GM12865 (cell line): Measurements from ENCODE around the gene PNPLA7.
"Not testable (repeated sequence)": the region's sequence is repeated elsewhere in the genome, so short reads cannot be mapped to it uniquely, and the experiment has no call there.

Experiments
- DNase-seq: peaks from one replicate; pipeline ENCODE4 v3.0.0; 2010; ENCODE audit warnings: low read depth
- H3K4me3 ChIP-seq: 2 replicates; pipeline ENCODE4 v1.5.1; 2011; ENCODE audit warnings: mild to moderate bottlenecking, low read depth, low read length, control low read depth
- CTCF ChIP-seq: IDR thresholded peaks from 2 replicates; pipeline ENCODE4 v1.5.1; 2011; ENCODE audit warnings: low read length, control low read depth, low read depth, inconsistent platforms; ENCODE audit not compliant: insufficient read depth; ENCODE audit errors: missing control alignments

Gene PNPLA7

GRCh38 chr9:137550231-137550621 is at the start of gene PNPLA7:
Gene PNPLA7 (minus strand): TSS chr9:137550402. CDS start chr9:137550197, 205 bp downstream.
- no peak for TF ChIP-seq CTCF
- peak; percentile 54 for DNase-seq
- H3K4me3 ChIP-seq: peak within 1 kb of the TSS; percentile 71

- TF ChIP-seq CTCF: no peak
- DNase-seq: no peak
- H3K4me3 ChIP-seq: no peak overlapping the region
These were observed 48.7 kb upstream of the PNPLA7 start for GRCh38 chr9:137598943-137599342.

- H3K4me3 ChIP-seq, DNase-seq: not testable (repeated sequence)
These were observed 46.4 kb upstream of the PNPLA7 start for GRCh38 chr9:137596577-137596976.

- TF ChIP-seq CTCF: no peak
- no peak overlapping the region for H3K4me3 ChIP-seq
- DNase-seq: no peak
These were observed 43.0 kb upstream of the PNPLA7 start for GRCh38 chr9:137593176-137593575.

- TF ChIP-seq CTCF: no peak
- no peak for DNase-seq
- no peak overlapping the region for H3K4me3 ChIP-seq
These were observed 42.6 kb upstream of the PNPLA7 start for GRCh38 chr9:137592767-137593166.

GRCh38 chr9:137590469-137591383 is 40.5 kb upstream of the PNPLA7 start, which contains the start of gene ZMYND19:
Gene ZMYND19 (minus strand): TSS chr9:137590512. CDS start chr9:137590263, 249 bp downstream.
- TF ChIP-seq CTCF: no peak
- peak within 1 kb of the TSS; percentile 79 for H3K4me3 ChIP-seq
- DNase-seq: peak; percentile 93

GRCh38 chr9:137590123-137590468 is 39.9 kb upstream of the PNPLA7 start:
- DNase-seq: no peak
- H3K4me3 ChIP-seq: peak overlapping the region; percentile 56; the same call in 1 of the 2 replicates
- TF ChIP-seq CTCF: no peak
